ENCODE data around the gene SNTG2. TPM values are rescaled to one million over a fixed set of nuclear protein-coding genes. Genes with fewer than 3 reads are reported as not detected.
A peak's percentile ranks its signal among the peaks of the same experiment; 100 is the strongest.
"Not testable (repeated sequence)": the region's sequence is repeated elsewhere in the genome, so short reads cannot be mapped to it uniquely, and the experiment has no call there.

SNTG2 gene
- polyA plus RNA-seq, 4 donors = 2.0 to 2.7 (median 2.2) TPM

GRCh38 chr2:1390118-1390517, 439.5 kb downstream of the SNTG2 start:
- DNase-seq (ENCODE audit: low read depth in 4 of 4, low spot score in 3 of 4) = not testable (repeated sequence)

- no peak for DNase-seq (ENCODE audit: low read depth in 4 of 4, low spot score in 3 of 4)
Measured at GRCh38 chr2:1393321-1393720, 442.7 kb downstream of the SNTG2 start.

DNA sequence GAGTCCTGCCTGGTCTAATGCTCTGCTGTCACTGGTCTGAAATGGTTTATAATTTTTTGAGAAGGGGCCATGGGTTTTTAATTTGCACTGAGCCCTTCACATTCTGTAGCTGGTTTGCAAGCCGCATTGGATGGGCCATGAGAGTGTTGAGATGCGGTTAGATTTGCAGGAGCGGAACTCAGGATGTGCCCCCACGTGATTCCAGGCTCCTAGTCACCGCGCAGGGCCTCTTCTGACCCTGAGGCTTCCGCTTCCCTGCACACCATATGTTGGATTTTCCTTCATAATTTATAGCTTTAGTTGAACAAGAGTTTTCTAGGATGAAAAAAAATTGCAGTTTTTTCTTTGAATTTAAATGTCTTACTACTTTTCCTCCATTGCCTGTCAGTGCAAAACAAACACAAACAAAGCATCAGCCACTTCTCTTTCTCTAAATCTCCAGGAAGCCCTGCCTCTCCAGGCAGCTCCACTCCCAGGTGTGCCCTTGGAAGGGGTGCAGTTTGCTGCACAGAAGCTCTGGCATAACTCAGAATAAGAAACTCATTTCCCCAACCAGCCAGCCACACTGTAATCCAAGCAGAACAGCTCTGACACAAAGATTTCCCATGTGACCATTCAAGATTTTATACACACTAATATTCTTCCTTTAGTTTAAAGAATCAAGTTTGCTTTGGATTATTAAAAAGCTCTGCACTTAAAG, 444.2 kb downstream of the SNTG2 start:
- no peak for DNase-seq (ENCODE audit: low read depth in 4 of 4, low spot score in 3 of 4)

DNA sequence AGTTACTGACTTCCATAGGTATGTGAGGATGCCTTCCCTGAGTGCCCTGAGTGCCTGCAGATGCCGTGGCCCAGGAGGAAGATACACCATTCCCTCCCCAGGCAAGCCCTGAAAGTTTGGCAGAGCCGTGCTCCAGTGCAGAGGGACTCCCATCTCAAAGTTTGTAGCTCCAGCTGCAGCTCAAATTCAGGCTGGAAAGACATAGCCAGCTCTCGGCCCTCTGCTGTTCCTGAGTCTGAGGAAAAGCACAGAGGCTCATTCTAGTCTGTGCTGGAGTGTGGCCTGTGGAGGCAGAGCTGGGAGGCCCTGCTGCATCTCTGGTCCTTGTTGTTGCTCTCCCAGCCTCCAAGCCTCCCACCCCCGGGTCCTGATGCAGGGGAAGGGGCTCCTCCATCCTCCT, 446.7 kb downstream of the SNTG2 start:
- no peak for DNase-seq (ENCODE audit: low read depth in 4 of 4, low spot score in 3 of 4)

- no peak for DNase-seq (ENCODE audit: low read depth in 4 of 4, low spot score in 3 of 4)
Measured at GRCh38 chr2:1398191-1398590, 447.5 kb downstream of the SNTG2 start.

DNA sequence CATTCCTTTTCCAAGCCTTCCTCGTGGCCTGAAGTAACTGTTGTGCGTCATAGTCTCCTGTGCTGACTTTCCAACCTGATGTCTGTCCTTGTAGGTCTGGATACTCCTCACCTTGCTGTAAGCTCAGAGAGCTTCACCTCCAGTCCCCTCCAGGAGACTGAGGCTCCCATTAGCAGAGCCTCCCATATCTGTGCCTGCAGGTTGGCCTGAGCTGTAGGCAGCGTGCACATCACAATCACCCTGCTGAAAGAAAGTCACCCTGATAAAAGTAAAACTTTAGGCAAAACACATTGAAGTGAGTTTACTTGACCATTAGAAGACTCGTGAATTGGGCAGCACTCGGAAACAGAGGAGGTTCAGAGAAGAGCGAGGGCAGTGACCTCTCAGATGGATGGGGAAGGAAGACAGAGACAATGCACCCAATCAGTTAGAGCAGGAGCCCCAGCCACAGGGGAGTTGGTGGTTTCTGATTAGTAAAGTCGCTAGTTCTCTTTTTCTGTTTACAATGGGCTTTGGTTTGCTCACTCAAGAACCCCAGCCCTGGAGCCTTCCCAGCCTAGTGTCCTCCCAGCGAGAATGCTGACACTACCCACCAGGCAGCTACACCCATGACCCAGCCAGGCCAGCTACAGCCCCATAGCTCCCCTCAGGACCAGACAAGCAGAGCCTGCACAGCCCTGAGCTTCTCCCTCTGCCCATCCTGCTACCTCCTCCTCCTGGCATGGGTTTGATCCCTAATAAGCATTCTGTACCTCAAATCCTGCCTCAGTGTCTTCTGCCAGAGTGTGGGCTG, 450.5 kb downstream of the SNTG2 start:
- no peak for DNase-seq (ENCODE audit: low read depth in 4 of 4, low spot score in 3 of 4)

DNA sequence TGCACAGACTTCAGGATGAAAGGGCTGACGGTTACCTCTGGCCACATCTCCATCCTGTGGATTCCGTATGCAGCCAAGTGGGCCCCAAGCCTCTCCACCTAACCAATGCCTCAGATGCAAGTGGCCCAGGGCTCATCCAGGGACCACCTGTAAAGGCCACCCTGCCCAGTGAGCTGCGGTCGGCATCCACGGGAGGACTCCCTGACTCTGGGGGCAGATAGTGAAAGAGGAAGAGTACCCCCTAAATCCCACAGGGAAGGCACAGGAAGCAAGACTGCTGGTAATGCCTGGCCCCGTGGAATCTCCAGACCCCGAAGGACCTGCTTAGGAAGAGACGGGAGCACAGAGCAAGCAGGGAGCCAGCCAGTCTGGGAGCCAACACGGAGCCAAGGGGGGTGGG, 451.4 kb downstream of the SNTG2 start:
- no peak for DNase-seq (ENCODE audit: low read depth in 4 of 4, low spot score in 3 of 4)

DNA sequence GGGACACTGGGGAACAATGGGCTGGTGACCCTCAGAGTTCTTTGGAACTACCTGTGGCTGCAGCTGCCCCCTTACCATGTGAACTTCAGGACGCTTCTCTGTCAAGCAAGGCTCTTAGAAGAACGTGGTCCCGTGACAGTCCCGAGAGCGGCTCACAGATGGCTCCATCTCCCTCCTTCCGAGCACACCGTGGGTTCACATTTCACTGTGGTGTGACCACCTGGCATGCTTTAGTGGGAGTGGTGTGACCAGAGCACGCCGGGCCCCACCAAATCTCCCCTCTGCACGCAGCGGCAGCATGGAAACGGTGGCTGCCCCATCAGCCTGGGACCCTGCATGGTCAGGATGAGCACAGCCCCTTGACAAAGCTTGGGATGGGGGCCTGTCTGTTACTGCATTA, 452.9 kb downstream of the SNTG2 start:
- no peak for DNase-seq (ENCODE audit: low read depth in 4 of 4, low spot score in 3 of 4)

GRCh38 chr2:1405124-1405523, 454.5 kb downstream of the SNTG2 start:
- DNase-seq (ENCODE audit: low read depth in 4 of 4, low spot score in 3 of 4) = no peak

DNA sequence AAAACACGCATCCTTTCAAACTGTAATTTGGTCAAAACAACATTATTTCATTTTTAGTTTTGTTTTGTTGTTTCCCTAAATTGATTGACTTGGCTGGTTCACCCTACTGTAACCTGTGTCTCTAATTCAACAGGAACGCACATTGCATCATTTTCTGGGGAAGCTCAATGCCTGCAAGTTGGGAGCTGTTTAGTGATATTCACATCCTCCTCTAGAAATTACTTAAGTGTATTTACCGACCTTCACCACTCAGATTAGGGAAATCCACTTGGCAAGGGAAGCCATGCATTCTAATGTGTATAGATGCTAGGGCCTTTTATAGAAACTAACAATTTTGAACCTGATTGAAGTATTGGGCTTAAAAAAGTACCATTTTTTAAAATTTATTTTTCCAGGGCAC, 455.3 kb downstream of the SNTG2 start:
- no peak for DNase-seq (ENCODE audit: low read depth in 4 of 4, low spot score in 3 of 4)

- no peak for DNase-seq (ENCODE audit: low read depth in 4 of 4, low spot score in 3 of 4)
Measured at GRCh38 chr2:1406434-1406833, 455.8 kb downstream of the SNTG2 start.

GRCh38 chr2:1407950-1408675, 457.5 kb downstream of the SNTG2 start:
- peak in 2 of 4 donors; percentile 1 to 20 for DNase-seq (ENCODE audit: low read depth in 4 of 4, low spot score in 3 of 4)

DNA sequence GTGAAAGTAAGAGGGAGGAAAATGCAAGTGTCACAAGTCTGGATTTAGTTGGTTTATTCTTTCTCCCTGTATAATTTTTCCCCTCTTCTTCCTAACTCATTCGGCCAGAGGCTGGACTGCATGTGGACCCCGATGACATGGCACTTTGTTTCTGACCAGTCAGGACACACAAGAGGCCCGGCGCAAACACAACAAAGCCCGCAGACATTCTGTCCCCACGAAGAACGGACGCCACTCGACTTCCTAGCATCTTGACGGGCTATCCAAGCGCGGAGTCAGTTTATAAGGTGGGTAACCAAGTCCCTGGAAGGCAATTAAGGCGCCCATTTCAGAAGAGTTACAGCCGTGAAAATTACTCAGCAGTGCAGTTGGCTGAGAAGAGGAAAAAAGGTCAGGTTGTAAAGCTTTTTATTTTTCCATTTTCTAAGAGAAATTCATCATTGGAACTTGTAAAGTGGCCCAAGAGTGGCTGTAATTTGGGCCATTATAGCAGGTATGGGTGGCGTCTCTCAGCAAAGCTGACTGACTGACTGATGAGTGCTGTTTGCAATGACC, 462.6 kb downstream of the SNTG2 start, which contains the start of gene TPO:
TSS of gene TPO (plus strand) at position 308 of the 555 bp plus-strand sequence. CDS start 946 bp downstream, outside the sequence.
- no peak for DNase-seq (ENCODE audit: low read depth in 4 of 4, low spot score in 3 of 4)

DNA sequence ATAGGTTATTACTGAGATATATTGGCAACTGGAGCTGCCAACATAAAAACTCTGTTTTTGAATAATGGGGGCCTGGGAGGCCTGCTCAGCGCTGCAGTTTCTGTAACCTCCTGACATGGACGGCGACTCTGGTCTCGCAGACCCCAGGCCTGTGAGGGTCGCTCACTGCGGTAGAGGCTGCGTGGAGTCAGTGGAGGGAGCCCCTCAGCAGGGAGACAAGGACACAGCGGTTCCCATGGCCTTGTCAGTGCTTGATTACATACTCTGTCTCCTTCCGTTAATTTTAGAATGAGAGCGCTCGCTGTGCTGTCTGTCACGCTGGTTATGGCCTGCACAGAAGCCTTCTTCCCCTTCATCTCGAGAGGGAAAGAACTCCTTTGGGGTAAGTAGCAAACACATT, 463.5 kb downstream of the SNTG2 start:
- no peak for DNase-seq (ENCODE audit: low read depth in 4 of 4, low spot score in 3 of 4)

GRCh38 chr2:1414901-1415300, 464.3 kb downstream of the SNTG2 start:
- DNase-seq (ENCODE audit: low read depth in 4 of 4, low spot score in 3 of 4) = not testable (repeated sequence)

DNA sequence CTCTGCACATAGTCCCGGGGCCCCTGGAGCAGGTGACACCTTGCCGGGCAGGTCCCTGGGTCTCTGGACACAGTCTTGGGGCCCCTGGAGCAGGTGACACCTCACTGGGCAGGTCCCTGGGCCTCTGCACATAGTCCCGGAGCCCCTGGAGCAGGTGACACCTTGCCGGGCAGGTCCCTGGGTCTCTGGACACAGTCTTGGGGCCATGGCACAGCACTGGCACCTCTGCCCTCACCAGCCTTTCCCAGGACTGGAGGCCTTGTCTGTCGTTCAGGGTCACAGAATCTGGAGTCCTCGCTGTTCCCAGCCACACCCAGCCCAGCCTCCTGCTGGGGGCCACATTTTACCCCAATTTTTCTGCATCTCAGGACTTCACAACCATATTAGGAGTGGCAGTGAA, 464.9 kb downstream of the SNTG2 start:
- no peak for DNase-seq (ENCODE audit: low read depth in 4 of 4, low spot score in 3 of 4)
